A549 (cell line): ENCODE results near the gene MPP4.

Experiments
- BHLHE40 ChIP-seq: IDR thresholded peaks from 2 replicates; pipeline ENCODE4 v1.6.1; 2012; ENCODE audit warnings: low read depth, low read length, inconsistent platforms
- CTCF ChIP-seq: fragments of >200 bp; sonication (Bioruptor Twin); formaldehyde crosslinking; IDR thresholded peaks from 3 replicates; pipeline ENCODE4 v1.5.1; 2016
- KDM1A ChIP-seq: fragments of 200-600 bp; sonication (generic); IDR thresholded peaks from 2 replicates; pipeline ENCODE4 v1.6.1; 2016; ENCODE audit warnings: low read depth, mild to moderate bottlenecking

DNA sequence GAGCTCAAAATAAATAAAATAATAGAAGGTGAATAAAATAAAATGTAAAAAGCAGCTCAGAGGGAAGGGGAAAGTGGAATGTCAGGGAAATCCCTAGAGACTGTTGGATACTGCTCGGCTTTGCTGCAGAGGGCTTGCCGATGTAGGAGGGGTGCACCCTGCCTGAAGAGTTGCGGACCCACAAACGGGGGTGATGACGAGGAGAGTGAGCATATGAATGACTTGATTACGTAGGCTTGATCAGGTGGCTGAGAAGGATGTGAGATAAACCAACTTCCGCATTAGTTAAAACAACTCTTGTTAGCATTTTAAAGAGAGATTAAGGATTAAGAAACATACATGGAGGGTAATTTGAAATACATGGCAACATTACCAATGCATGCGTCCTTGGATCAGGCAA is 34.1 kb downstream of the MPP4 start:
- no peak for TF ChIP-seq BHLHE40
- no peak for TF ChIP-seq KDM1A
- TF ChIP-seq CTCF = no peak
